COR-L47 (cell line): ENCODE data around the gene ZNF296.

Experiments used
- DNase-seq: peaks from one replicate; lab custom pipeline; 2025; lab: John Stamatoyannopoulos, UW

ZNF296 gene

DNA sequence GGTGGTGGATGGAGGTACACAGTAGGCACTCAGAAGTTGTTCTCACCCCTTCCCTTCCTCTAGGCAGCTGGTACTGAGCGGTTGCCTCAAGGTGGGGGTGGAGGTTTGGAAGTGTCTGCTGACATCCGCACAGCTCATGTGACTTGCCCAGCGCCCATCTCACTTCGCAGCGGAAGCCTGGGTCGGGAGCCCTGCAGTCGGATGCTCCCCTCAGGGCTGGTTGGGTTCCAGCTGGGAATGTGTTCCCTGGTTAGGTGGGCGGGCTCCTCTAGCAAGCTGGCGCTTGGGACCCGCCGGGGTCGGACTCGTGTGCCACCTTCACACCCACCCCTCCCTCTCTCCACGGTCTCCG lies 26.9 kb upstream of the ZNF296 start:
- DNase-seq: peak; percentile 67

DNA sequence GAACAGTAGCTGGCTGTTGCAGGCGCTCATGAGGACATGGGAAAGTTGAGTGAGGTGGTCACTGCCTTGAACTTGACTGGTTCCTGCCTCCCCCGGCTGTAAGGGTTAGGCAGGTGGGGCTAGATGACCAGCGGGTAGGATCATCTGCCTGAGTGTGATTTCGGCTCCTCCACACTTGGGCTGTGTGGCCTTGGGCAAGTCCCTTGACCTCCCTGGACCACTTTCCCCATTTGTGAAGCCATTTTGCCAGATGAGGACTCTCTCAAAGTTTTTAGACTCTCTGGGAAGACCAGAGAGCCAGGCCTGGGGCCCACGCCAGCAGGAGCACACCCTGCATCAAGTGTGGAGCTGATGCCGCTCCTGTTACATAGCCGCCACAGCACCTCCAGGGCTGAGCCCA lies 26.2 kb upstream of the ZNF296 start:
- no peak for DNase-seq

DNA sequence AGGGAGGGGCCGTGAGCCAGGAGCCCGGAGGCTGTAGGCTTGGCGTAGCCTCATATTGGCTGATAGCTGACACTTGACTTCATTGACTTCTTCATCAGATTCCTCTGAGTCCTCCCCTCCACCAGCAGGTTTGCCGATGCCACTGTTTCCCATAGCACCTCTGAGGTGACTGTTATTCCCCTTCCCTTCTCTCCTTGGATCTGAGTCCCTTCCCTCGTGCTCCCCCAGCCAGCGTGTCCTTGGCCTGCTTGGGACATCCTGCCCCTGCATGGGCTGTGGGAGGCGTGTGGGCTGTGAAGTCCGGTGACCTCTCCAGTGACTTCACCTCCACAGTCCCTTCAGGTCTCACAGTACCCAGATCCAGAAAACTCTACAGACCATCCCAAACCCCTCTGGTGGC lies 25.5 kb upstream of the ZNF296 start:
- DNase-seq: no peak

DNA sequence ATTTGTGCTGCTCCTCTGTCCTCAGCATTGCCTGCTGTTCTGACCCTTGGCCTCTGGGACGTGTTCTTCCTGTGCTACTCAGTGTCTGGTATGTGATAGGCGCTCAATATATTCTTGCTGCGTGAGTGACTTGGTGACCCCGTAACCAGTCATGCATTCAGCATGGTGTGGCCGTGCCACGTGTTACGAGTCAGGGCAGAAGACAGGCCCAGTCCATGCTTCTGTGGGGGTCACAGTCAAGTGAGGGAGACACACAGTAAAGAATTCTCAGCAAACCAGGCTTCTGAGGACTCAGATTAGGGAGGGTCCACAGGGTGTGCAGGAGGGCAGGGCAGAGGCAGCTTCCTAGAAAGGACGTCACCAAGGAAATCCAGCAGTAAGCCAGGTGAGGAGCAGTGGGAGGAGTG lies 24.6 kb upstream of the ZNF296 start:
- no peak for DNase-seq

DNA sequence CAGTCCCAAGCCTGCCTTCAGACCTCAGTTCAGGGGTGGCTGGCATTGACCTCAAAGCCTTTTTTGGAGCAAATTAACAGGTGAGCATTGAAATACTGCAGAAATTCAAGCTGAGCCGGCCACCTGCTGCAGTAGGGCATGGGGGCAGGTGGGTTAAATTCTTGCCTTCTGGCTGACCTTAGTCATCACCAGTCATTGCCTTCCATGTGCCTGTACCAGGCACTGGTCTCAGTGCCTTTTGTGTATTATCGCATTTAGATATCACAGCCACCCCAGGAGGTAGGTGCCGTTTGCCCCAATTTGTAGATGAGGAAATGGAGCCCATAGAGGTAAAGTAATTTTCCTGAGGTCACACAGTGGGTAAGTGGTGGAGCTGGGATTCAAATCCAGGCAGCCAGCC lies 23.9 kb upstream of the ZNF296 start:
- no peak for DNase-seq

DNA sequence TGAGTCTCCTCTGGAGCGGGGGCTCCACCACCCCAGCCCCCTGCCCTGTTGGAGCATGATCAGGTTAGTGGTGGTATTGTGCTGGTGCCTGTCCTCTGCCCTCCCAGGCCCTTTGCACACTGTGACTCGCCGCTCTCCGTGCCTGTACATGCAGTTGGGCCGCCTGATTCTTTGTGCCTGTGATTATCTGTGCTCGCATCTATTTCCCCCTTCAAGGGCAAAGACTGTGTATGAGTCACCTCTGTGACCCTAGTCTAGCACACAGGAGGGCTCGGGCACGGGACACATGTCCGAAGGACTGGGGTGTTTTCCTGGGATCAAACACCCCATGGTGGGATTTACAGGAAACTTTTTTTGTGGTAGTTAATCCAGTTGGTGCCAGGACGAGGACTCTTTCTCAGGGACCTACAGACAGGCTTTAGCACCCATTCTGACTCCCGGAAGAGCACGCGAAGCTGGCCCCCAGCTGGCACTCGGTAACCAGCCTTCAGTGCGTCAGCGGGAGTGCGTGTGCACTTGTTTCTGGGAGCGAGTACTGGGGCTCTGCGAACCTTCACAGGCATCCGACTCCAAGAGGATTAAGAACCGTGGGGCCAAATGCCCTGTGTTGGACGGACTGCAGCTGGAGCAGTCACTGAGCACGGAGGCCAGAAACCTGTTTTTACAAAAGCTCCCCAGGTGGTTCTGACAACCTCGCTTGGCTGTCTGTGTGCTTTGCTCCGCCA lies 23.4 kb upstream of the ZNF296 start:
- peak; percentile 28 for DNase-seq

DNA sequence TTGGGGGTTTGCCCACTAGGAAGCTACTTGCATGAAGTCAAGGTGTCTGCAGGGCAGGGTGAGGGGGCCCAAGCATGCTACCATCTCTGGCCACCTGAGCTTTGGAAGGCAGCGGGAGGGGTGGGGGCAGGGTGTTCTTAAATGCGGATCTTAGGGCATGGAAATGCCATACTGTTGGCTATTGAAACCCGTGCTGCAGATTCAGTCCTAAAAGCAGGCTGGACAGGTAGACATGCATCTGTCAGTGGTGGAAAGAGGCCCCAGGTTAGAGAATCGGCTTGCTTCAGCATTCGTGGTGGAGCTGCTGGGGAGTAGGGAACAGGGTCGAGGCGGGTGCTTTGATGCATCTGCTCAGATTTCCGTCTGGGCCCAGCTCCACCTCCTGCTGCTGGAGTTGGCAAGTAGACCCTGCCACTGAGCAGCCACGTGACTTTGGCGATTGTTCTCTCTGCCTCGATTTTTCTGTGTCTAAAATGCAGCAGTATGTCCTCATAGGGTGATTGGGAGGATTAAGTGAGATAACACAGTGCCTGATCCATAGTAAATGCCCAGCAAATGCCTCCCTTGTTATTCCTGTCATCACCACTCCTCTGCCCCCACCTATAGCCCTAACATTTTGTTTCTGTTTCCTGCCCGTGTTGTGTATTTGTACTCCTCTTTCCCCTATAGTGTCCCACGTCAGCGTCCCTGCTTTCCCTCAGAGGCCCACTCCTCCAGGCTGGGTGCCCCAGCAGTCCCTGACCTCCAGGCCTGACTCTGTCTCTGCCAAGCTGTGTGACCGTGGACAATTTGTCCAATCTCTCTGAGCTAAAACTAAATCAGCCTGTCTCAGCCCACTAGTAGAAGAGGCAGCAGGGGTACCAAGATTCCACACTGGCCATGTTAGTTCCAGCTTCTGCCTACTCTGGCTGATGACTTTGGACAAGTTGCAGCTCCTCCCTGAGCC lies 22.5 kb upstream of the ZNF296 start:
- DNase-seq: peak; percentile 67

DNA sequence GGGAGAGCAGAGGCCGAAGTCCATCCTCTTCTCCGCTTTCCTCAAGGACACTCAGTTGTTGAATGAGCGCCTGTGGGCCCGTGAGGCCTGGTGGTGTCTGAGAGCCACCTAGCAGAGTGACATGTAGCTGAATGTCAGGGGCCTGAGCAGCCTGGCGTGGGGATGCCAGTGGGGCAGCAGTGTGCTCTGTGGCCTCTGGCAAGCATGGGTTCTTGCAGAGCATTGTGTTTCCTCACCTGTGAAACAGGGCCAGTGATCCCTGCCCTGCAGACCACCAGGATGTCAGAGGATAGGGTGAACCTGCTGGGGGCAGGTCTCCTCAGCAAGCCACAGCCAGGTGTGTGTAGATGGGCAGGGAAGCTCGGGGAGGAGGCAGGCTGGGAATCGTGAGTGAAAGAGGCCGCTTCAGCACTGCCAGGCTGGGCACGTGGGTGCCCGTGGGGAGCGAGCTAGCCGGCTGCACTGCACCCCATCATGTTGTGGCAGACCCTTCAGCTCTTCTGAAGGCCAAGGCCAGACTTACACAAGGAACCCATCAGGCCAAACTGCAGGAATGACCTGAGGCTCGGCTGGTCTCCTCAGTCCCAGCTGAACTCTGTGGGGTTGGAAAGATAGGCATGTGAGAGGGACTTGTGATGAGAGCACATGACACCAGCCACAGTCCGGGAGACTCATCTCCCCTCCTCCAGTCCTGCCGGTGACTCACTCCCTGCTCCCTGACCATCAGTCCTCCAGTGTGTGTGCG lies 21.7 kb upstream of the ZNF296 start:
- DNase-seq: no peak

DNA sequence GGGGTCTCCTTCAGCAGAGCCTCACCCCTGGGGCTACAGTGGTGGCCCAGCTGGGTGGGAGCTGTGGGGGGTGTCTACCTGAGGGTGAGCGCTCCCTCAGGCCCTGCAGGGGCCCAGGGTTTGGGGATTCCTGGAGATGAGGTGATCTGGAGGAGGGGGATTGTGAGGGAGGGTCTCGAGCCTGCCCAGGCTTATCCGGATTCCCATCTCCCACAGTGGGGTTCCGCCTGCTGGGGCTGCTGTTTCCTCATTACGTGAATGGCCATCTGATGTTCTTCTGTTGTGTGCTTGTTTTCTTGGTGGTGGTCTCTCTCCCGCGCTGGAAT lies 21.1 kb upstream of the ZNF296 start:
- no peak for DNase-seq

DNA sequence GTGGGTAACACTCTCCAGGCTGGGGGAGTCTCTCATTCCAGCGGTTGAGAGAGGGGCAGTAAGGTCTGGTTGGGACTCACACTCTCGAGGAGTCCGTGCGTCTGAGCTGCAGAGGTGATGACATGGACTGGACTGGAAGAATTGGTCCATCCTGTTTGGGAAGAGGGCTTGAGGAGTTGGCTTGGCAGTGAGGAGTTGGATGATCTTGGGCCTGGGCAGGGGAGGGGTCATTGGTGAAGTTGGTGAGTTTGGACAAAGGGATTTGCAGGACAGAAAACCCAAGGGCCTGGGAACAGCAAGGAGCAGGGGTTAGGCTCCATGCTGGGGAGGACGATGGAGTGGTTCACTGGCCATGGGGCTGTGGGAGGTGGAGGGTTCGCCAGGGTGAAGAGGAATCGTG lies 20.4 kb upstream of the ZNF296 start:
- no peak for DNase-seq

DNA sequence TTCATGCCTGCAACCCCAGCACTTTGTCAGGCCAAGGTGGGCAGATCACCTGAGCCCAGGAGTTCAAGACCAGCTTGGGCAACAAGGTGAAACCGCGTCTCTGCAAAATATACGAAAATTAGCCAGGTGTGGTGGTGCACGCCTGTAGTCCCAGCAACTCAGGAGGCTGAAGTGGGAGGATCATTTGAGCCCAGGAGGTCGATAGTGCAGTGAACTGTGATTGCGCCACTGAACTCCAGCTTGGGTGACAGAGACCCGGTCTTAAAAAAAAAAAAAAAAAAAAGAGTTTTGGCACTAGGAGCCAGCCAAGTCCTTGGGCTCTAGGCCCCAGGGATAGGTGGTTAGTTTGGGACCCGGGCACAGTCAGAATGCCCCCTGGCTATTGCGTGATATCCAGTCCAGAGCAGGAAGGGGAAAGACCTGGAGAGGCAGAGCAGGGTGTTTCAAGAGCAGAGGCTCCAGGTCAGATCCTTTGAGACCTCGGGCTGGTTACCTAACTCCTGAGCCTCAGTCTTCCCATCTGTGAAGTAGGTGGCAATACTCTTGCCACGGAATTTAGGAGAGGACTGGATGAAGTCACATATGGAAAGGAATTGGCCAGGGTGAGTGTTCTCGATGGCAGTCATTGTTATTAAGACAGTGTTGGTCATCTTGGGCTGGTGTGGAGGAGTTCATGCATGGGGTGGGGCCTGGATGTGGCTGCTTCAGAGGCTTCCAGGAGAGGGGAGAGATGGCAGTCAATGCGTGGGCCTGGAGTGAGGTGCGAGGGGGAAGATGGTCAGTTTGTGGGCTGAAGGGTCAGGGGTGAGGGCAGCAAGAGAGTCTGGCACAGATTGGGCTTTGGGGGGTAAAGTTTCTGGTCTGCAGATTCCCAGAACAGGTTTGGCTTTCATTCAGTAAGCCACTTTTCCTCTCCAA lies 19.5 kb upstream of the ZNF296 start:
- no peak for DNase-seq

DNA sequence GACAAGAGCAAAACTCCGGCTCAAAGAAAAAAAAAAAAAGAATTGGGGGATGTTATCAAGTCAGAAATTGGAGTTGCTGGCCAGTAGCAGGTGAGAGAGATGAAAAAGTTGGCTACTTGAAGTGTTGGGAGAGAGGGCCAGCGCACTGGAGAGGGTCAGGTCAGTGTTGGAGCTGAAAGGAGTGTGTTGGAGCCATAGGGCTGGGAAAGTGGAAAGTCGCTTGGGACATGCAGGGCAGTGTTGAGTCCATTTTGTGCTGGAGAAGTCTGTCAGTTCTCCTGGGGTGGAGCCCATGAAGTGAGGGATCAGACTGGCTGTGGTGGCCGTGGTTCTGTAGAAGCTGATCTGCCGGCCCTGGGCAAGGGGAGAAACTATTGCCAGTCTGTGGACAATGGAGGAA lies 18.4 kb upstream of the ZNF296 start:
- no peak for DNase-seq

DNA sequence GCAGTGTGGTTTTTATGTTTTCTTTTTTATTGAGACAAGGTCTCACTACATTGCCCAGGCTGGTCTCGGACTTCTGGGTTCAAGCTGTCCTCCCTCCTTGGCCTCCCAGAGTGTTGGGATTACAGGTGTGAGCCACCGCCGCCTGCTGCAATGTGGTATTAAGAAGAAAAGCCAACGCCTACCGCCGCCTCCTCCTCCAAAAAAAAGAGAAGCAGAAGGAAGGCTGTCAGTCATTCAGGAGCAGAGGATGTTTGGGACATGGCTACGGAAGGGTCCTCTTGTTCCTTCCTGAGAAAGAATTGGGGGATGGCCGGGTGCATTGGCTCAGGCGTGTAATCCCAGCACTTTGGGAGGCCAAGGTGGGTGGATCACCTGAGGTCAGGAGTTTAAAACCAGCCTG lies 17.9 kb upstream of the ZNF296 start:
- no peak for DNase-seq

DNA sequence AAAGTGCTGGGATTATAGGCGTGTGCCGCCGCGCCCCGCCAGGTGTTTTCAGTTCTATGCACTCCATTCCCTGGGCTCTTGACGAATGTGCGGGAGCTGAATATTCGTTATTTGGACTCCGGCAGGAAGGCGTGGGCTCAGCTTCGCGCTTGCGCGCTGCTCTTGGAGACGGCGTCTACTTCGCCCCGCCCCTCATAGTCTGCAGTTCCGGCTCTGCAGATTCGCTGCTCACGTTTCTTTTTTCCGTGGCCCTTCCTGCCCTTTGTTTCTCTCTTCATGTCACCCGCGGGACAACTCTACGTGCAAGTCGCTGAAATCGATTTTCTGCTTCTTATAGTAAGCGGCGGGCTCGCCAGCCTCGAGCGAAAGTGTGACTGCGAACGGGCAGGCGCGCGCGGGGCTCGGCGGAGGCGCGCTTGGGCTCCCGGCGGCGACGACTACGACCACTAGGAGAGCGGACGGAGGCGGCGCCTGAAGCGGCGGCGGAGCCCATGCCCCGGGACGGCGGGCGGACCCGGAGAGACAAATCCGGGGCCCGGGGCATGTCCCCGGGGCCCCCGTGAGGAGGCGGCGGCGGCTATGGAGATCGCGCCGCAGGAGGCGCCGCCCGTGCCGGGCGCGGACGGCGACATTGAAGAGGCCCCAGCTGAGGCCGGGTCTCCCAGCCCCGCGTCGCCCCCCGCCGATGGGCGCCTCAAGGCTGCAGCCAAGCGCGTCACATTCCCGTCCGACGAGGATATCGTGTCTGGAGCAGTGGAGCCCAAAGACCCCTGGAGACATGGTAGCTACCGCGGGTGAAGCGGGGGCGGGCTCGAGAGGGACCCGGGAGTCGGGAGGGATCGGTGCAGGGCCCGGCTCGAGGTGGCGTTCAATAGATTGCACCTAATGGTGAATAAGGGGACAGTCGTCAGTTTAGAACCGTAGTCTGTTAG lies 16.7 kb upstream of the ZNF296 start, which contains the start of gene PPP1R37:
Gene PPP1R37 (plus strand): TSS at position 433 of the 932 bp plus-strand sequence. CDS start 147 bp downstream, at position 580.
- DNase-seq: peak; percentile 99

DNA sequence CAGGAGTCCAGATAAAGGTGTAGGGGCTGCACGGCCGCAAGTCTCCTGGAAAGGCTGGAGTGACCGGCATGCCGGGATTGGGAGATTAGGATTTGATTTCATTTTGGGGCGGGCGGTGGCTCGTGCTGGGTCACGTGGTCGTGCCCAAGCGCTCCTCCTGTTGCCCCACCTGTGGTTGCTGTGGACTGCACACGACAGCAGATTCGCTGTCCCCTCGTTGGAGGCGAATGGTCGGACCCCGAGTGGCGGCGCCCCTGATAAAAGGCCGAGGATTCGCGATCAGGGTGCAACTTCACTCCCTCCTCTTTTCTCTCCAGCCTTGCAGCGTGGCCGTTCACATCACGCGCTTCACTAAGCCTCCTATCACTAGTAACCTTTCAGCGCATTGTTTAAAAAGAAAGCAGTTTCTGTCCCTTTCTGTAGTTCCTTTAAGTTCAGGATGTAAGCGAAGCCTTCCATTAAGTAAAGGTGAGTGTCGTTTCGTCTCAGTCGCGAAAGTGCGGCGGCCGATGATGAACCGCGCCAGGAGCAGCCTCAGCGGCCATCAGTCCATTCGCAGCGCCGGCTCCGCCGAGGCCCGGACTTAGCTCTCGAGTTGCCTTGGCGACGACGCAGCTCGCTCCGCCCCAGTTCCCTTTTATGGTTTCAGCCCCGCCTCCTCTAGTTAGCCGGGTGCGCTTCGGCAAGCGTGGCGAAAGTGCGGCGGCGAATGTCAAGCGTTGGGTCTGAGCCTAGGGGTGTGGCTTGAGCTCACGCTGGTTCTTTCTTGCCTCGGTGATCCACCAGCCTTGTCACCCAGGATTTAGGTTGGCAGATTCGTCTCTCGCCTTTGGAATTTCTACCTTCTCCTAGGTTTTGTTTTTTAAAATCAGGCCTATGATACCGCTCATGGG lies 15.0 kb upstream of the ZNF296 start:
- peak; percentile 99 for DNase-seq

DNA sequence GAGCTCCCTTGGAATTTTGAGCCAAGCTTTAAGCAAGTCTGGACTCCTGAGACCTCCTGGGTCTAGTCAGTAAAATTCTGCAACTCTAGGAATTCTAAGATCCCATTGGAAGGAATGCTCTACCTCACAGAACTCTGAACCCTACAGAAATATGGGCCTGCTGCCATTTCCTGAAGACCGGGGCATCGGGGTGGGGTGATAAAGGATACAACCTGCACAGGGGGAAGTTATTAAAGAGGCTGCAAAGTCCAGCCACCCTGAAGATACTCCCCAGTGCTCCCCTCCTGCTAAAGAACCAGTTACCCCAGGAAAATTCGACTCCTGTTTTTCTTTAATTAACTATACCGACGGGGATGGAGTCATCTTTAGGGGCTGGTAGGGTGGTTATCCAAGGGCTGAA lies 14.3 kb upstream of the ZNF296 start:
- no peak for DNase-seq

DNA sequence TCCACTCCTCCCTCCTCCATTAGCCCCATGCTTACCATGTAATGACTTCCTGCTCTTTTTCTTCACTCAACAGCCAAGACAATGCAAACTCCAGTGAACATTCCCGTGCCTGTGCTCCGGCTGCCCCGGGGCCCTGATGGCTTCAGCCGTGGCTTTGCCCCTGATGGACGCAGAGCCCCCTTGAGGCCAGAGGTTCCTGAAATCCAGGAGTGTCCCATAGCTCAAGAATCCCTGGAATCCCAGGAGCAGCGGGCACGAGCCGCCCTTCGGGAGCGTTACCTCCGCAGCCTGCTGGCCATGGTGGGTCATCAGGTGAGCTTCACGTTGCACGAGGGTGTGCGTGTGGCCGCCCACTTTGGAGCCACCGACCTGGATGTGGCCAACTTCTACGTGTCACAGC lies 13.8 kb upstream of the ZNF296 start:
- no peak for DNase-seq

DNA sequence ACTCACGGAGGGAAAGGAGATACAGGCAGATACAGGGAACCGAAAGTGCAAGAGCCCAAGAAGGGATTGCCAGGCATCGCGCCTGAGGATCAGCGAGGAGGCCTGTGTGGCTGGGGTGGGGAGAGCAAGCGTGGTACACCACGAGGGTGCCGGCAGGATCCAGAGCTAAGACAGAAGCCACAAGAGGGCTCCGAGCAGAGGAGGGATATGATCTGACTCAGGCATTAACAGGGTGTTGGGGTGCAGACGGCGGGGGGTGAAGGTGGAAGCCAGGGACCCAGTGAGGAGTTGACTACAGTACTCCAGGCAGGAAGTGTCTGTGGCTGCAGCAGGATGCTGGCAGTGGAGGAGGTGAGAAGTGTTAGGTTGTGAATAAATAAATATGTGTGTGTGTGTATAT lies 11.3 kb upstream of the ZNF296 start:
- DNase-seq: no peak

DNA sequence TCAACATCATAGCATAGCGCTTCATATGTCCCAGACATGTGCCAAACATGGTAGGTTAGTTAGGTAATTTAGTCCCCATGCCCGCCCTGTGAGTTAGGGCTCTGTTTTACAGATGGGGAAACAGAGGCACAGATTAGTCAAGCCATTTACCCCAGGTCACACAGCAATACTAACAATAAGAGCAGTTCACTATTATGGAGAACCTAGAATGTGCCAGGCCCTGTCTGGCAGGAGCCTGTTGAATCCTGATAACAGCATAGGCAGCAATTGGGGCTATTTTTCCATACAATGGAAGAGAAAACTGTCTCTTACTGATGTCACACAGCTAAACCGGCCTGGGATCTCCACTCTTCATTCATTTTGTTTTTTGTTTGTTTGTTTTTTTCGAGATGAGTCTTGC lies 10.2 kb upstream of the ZNF296 start:
- no peak for DNase-seq

DNA sequence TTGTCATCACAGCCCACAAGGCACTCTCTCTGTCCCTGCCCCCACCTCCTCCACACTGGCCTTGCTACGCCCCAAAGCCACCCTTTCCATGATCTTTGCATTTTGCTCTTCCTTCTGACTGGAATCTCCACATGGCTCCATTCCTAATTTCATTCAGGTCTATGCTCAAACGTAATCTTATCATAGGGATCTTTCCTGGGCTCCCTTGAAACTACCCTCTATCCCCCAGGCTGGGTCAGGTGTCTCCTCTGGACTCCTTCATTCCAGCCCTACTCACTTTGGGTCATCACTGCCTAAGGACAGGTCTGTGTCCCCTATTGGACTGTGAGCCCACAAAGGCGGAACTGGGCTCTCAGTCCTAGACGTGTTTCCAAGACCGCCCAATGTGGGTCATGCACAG lies 5.9 kb upstream of the ZNF296 start:
- no peak for DNase-seq
